DND-41 (cell line): ENCODE results near the gene TAGLN2.

Source experiments
- ATAC-seq: fragments of 200-7000 bp; cut with Tn5 transposase; 3 replicates; pipeline ENCODE4 v1.9.1; 2021; ENCODE audit warnings: low read depth; ENCODE audit not compliant: insufficient read depth
- DNase-seq: peaks from one replicate; pipeline ENCODE4 v3.0.0-alpha.2; 2020
- H2AFZ ChIP-seq: 2 replicates; pipeline ENCODE4 v1.6.0; 2012; ENCODE audit warnings: low read depth, low read length
- H3K27ac ChIP-seq: 2 replicates; pipeline ENCODE4 v1.5.1; 2012; ENCODE audit warnings: low read length, inconsistent platforms
- H3K27me3 ChIP-seq: fragments of 200-600 bp; sonication (generic); 2 replicates; pipeline ENCODE4 v1.6.0; 2012; ENCODE audit warnings: low read length, mild to moderate bottlenecking, inconsistent platforms; ENCODE audit not compliant: insufficient read depth, poor library complexity
- H3K36me3 ChIP-seq: 2 replicates; pipeline ENCODE4 v1.5.1; 2012; ENCODE audit warnings: low read length, inconsistent platforms; ENCODE audit not compliant: insufficient read depth
- H3K4me1 ChIP-seq: 2 replicates; pipeline ENCODE4 v1.5.1; 2012; ENCODE audit warnings: mild to moderate bottlenecking, low read length; ENCODE audit not compliant: insufficient read depth
- H3K4me2 ChIP-seq: 2 replicates; pipeline ENCODE4 v1.6.0; 2012; ENCODE audit warnings: mild to moderate bottlenecking, moderate library complexity, low read length, inconsistent platforms; ENCODE audit not compliant: insufficient read depth
- H3K4me3 ChIP-seq, 2 experiments: fragments of 200-600 bp in 1 of 2; shearing (Covaris generic) in 1 of 2; 2 replicates each; pipeline ENCODE4 v1.5.1; 2012 to 2016; ENCODE audit warnings: inconsistent platforms in 2 of 2, low read length in 2 of 2, mild to moderate bottlenecking in 2 of 2, low read depth in 1 of 2, moderate library complexity in 1 of 2
- H3K79me2 ChIP-seq: 2 replicates; pipeline ENCODE4 v1.6.0; 2012; ENCODE audit warnings: low read length, inconsistent platforms; ENCODE audit not compliant: insufficient read depth
- H3K9ac ChIP-seq: 2 replicates; pipeline ENCODE4 v1.6.0; 2012; ENCODE audit warnings: low read depth, mild to moderate bottlenecking, inconsistent platforms, low read length, moderate library complexity
- H3K9me3 ChIP-seq: 2 replicates; pipeline ENCODE4 v1.5.1; 2012; ENCODE audit warnings: low read length, moderate library complexity, mild to moderate bottlenecking, inconsistent platforms; ENCODE audit not compliant: insufficient read depth, severe bottlenecking
- H4K20me1 ChIP-seq: 2 replicates; pipeline ENCODE4 v1.6.0; 2012; ENCODE audit warnings: low read length; ENCODE audit not compliant: insufficient read depth
- CTCF ChIP-seq: IDR thresholded peaks from 2 replicates; pipeline ENCODE4 v1.5.1; 2012; ENCODE audit warnings: borderline replicate concordance, low read length, moderate library complexity, mild to moderate bottlenecking; ENCODE audit not compliant: poor library complexity, severe bottlenecking; ENCODE audit errors: extremely low read depth
- EZH2 ChIP-seq: IDR thresholded peaks from 3 replicates; pipeline ENCODE4 v1.6.1; 2012; ENCODE audit warnings: borderline replicate concordance, low read depth, mild to moderate bottlenecking, moderate library complexity, low read length, inconsistent platforms; ENCODE audit not compliant: severe bottlenecking

TAGLN2 gene

GRCh38 chr1:159921251-159921650 is 4.1 kb downstream of the TAGLN2 start:
- Histone ChIP-seq H3K4me2 (no peak overlapping the region), H3K4me1 (peaks cover 50% of the 10 kb centered on the region), H3K79me2 (peaks cover 46% of the 10 kb centered on the region), H4K20me1 (peaks cover 60% of the 10 kb centered on the region), H3K27ac (no peak overlapping the region), H3K9ac (no peak overlapping the region), H2AFZ (no peak overlapping the region), H3K27me3 (no peaks in the 10 kb centered on the region), H3K4me3 (no peak overlapping the region), H3K9me3 (no peaks in the 10 kb centered on the region), H3K36me3 (peaks cover 41% of the 10 kb centered on the region)
- no peak for ATAC-seq
- TF ChIP-seq EZH2 = no peak
- no peak for TF ChIP-seq CTCF
- DNase-seq = no peak

- Histone ChIP-seq H3K79me2 (peaks cover 46% of the 10 kb centered on the region), H3K4me3 (no peak overlapping the region), H3K9ac (no peak overlapping the region), H3K27ac (no peak overlapping the region), H3K4me2 (no peak overlapping the region), H3K9me3 (no peaks in the 10 kb centered on the region), H3K36me3 (peaks cover 41% of the 10 kb centered on the region), H4K20me1 (peaks cover 60% of the 10 kb centered on the region), H3K4me1 (peaks cover 44% of the 10 kb centered on the region), H3K27me3 (no peaks in the 10 kb centered on the region), H2AFZ (no peak overlapping the region)
- TF ChIP-seq CTCF (no peak), EZH2 (no peak)
- DNase-seq = no peak
- ATAC-seq = no peak
These were observed 4.7 kb downstream of the TAGLN2 start for GRCh38 chr1:159920651-159921050.

- Histone ChIP-seq H3K9ac (no peak overlapping the region), H4K20me1 (peaks cover 60% of the 10 kb centered on the region), H3K36me3 (peaks cover 41% of the 10 kb centered on the region), H3K9me3 (no peaks in the 10 kb centered on the region), H3K4me2 (no peak overlapping the region), H3K27me3 (no peaks in the 10 kb centered on the region), H3K79me2 (peaks cover 46% of the 10 kb centered on the region), H2AFZ (no peak overlapping the region), H3K27ac (no peak overlapping the region), H3K4me1 (peaks cover 40% of the 10 kb centered on the region), H3K4me3 (no peak overlapping the region)
- DNase-seq (no peak), ATAC-seq (no peak)
- TF ChIP-seq CTCF (no peak), EZH2 (no peak)
These were observed 5.1 kb downstream of the TAGLN2 start for GRCh38 chr1:159920202-159920601.
